AG04449 (cell line): ENCODE data around the gene PDE4D.

Experiments used
- CTCF ChIA-PET: fragments of 350-600 bp; formaldehyde crosslinking; extraction: SDS; loops from one replicate; lab custom pipeline; 2021; ENCODE audit warnings: antibody characterized with exemption; lab: Yijun Ruan, JAX
- POLR2A ChIA-PET: fragments of 400-600, 350-600 bp; formaldehyde crosslinking; extraction: SDS; loops from one replicate; lab custom pipeline; 2020; ENCODE audit warnings: antibody characterized with exemption, inconsistent platforms; lab: Yijun Ruan, JAX
- DNase-seq: peaks from one replicate; pipeline ENCODE4 v3.0.0-alpha.2; 2010; ENCODE audit warnings: low read depth, low spot score
- H3K4me3 ChIP-seq: 2 replicates; pipeline ENCODE4 v1.5.1; 2011; ENCODE audit warnings: low read depth, mild to moderate bottlenecking, control low read depth, low read length
- CTCF ChIP-seq: IDR thresholded peaks from one replicate; pipeline ENCODE4 v1.5.1; 2011; ENCODE audit warnings: mild to moderate bottlenecking, moderate library complexity, low read length, control low read depth, inconsistent platforms; ENCODE audit not compliant: insufficient read depth; ENCODE audit errors: missing control alignments

PDE4D gene

DNA sequence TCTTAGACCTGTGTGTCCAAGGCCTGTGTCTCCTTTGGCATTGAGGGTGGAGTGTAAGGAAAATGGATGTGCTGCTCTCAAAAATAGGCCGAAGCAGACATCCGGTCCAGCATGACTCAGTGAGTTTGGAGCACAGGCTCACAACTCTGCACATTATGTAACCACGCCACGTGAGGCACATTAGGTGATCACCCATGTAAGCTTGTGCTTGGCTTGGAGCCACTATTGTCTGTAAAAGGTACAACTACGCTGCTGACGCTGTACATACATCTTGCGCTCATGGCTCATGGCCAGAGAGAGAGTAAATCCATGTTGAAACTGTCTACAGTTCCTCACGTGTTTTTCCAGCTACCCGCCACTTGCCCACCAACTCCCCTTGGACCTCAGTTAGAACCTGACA is 177.5 kb downstream of the PDE4D start:
- ChIA-PET POLR2A (no interaction called here), CTCF (interaction anchor here (1.6 kb wide), 1 partner anchor 9 kb away, joined by 5 read pairs; no protein-coding TSS in a partner anchor)
- no peak for DNase-seq
- no peak overlapping the region for H3K4me3 ChIP-seq
- no peak for TF ChIP-seq CTCF

DNA sequence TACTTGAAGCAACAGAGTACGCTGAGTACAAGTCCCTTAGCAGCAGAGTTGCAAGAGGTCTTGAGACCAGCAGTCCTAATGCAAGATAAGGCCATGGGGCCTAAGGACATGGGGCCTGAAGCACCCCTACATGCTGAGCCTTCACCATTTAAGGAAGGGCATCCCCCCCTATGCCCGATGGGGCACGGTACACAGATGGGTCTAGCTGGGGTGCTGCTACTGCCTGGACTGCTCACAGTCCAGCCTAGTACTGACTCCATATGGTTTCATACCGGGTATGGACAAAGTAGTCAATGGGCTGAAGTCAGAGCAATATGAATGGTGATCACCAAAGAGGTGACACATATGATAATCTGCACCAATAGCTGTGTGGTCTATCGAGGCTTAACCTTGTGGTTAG is 178.3 kb downstream of the PDE4D start:
- no peak for TF ChIP-seq CTCF
- POLR2A ChIA-PET, result no interaction called here
- CTCF ChIA-PET, result interaction anchor here (1.6 kb wide), 1 partner anchor 10 kb away, joined by 5 read pairs; no protein-coding TSS in a partner anchor
- DNase-seq, result no peak
- H3K4me3 ChIP-seq, result no peak overlapping the region

DNA sequence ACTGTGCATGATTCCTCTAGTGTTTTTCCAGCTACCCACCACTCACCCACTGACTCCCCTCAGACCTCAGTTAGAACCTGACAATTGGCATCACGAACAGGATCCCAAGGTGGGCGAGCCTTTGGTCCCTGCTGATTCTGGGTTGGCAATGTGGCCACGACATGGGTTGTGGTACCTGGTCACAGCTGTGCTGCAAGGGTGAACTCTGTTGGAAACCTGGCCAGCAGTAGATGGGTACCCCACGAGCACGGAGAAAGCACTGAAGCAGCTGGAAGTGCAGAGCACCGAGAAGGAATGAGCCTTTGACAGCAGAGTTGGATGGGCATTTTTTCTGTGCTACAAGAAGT is 180.1 kb downstream of the PDE4D start:
- no peak overlapping the region for H3K4me3 ChIP-seq
- ChIA-PET POLR2A (no interaction called here), CTCF (interaction anchor here (3.3 kb wide), 1 partner anchor 11 kb away, joined by 16 read pairs; no protein-coding TSS in a partner anchor)
- no peak for TF ChIP-seq CTCF
- no peak for DNase-seq

DNA sequence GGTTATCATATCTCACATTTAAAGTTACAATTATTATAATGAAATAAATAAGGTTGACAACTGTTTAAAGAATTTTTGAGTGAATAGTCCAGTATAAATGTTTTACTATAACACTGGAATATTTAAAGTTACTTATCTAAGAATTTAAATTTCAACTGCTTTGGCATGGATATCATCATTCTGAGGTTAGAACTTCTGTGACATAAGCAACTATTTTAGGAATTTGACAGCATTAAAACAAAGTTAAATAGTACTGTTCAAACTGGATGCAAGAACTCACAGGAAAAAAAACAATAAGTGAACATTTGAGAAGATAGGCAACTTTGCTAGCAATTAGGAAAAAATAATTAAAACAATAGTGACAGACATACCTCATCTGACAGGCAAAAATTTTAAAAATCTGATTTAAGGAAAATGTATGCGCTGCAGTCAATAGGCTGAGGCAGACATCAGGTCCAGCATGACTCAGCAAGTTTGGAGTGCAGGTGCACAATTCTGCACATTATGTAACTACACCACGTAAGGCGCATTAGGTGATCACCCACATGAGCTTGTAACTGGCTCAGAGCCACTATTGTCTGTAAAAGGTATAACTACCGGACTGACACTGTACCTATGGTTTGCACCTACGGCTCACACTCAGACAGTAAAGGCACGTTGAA is 180.6 kb downstream of the PDE4D start:
- ChIA-PET CTCF (interaction anchor here (3.3 kb wide), 1 partner anchor 11 kb away, joined by 16 read pairs; no protein-coding TSS in a partner anchor), POLR2A (no interaction called here)
- H3K4me3 ChIP-seq, result no peak overlapping the region
- DNase-seq, result no peak
- no peak for TF ChIP-seq CTCF

- ChIA-PET CTCF (interaction anchor here (1.5 to 3.3 kb wide), 2 partner anchors 13 to 15 kb away, joined by 4 to 16 read pairs; no protein-coding TSS in a partner anchor), POLR2A (no interaction called here)
- TF ChIP-seq CTCF, result no peak
- H3K4me3 ChIP-seq, result no peak overlapping the region
- DNase-seq, result no peak
These were observed 182.2 kb downstream of the PDE4D start for GRCh38 chr5:59711310-59711709.

GRCh38 chr5:59709846-59710245 is 183.7 kb downstream of the PDE4D start:
- peak; percentile 45 for DNase-seq
- TF ChIP-seq CTCF, result no peak
- no peak overlapping the region for H3K4me3 ChIP-seq
- CTCF ChIA-PET, result interaction anchor here (0.9 to 1.8 kb wide), 2 partner anchors 14 to 522 kb away, joined by 4 to 6 read pairs; no protein-coding TSS in a partner anchor
- POLR2A ChIA-PET, result no interaction called here
